HPDE6-E6E7 (cell line): Measurements from ENCODE around the gene ASIC4.

Experiments used
- DNase-seq: peaks from one replicate; pipeline ENCODE4 v3.0.0; 2011; ENCODE audit warnings: missing footprints; ENCODE audit errors: extremely low spot score

Gene ASIC4

DNA sequence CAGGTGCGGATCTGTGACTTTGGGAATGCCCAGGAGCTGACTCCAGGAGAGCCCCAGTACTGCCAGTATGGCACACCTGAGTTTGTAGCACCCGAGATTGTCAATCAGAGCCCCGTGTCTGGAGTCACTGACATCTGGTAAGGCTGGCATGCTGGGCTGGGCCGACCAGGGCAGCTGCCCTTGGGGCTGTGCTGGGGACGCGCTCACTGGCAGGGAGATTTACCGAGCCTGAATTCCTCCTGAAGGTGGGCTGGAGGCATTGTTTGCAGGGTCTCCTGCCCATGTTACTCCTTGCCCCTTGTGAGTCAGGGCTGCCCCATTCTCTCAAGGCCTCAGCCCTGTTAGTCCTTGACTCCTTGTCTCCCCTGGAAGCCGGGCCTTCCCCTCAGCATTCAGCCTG is 34.3 kb upstream of the ASIC4 start:
- DNase-seq = no peak

DNA sequence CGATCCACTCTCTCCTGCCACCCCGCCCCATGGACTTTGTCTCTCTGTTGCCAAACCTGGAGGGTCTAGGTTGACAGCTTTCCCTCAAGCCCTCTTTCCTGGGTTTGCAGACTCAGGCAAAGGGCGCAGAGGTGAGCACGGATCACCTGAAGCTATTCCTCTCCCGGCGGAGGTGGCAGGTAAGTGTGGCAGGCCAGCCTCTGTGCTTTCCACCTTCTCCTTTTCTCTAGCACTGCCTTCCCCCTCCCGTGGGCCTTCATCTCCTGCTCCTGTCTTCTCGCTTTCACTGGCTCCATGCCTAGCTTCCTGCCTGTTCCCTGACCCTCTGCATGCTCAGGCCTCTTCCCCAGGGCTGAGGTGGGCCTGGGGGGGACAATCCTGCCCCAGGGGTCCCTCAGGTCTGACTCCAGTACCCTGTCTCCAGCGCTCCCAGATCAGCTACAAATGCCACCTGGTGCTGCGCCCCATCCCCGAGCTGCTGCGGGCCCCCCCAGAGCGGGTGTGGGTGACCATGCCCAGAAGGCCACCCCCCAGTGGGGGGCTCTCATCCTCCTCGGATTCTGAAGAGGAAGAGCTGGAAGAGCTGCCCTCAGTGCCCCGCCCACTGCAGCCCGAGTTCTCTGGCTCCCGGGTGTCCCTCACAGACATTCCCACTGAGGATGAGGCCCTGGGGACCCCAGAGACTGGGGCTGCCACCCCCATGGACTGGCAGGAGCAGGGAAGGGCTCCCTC is 31.4 kb upstream of the ASIC4 start:
- no peak for DNase-seq

DNA sequence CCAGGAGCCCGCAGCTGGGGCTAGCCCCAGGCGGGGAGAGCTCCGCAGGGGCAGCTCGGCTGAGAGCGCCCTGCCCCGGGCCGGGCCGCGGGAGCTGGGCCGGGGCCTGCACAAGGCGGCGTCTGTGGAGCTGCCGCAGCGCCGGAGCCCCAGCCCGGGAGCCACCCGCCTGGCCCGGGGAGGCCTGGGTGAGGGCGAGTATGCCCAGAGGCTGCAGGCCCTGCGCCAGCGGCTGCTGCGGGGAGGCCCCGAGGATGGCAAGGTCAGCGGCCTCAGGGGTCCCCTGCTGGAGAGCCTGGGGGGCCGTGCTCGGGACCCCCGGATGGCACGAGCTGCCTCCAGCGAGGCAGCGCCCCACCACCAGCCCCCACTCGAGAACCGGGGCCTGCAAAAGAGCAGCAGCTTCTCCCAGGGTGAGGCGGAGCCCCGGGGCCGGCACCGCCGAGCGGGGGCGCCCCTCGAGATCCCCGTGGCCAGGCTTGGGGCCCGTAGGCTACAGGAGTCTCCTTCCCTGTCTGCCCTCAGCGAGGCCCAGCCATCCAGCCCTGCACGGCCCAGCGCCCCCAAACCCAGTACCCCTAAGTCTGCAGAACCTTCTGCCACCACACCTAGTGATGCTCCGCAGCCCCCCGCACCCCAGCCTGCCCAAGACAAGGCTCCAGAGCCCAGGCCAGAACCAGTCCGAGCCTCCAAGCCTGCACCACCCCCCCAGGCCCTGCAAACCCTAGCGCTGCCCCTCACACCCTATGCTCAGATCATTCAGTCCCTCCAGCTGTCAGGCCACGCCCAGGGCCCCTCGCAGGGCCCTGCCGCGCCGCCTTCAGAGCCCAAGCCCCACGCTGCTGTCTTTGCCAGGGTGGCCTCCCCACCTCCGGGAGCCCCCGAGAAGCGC is 30.6 kb upstream of the ASIC4 start:
- DNase-seq = no peak

DNA sequence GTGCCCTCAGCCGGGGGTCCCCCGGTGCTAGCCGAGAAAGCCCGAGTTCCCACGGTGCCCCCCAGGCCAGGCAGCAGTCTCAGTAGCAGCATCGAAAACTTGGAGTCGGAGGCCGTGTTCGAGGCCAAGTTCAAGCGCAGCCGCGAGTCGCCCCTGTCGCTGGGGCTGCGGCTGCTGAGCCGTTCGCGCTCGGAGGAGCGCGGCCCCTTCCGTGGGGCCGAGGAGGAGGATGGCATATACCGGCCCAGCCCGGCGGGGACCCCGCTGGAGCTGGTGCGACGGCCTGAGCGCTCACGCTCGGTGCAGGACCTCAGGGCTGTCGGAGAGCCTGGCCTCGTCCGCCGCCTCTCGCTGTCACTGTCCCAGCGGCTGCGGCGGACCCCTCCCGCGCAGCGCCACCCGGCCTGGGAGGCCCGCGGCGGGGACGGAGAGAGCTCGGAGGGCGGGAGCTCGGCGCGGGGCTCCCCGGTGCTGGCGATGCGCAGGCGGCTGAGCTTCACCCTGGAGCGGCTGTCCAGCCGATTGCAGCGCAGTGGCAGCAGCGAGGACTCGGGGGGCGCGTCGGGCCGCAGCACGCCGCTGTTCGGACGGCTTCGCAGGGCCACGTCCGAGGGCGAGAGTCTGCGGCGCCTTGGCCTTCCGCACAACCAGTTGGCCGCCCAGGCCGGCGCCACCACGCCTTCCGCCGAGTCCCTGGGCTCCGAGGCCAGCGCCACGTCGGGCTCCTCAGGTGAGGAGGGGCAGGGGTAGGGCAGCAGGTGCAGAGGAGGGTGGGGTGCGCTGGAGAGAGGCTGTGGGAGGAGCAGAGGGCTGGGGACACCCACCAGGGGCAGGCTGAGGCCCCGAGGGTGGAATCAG is 29.7 kb upstream of the ASIC4 start:
- no peak for DNase-seq

DNA sequence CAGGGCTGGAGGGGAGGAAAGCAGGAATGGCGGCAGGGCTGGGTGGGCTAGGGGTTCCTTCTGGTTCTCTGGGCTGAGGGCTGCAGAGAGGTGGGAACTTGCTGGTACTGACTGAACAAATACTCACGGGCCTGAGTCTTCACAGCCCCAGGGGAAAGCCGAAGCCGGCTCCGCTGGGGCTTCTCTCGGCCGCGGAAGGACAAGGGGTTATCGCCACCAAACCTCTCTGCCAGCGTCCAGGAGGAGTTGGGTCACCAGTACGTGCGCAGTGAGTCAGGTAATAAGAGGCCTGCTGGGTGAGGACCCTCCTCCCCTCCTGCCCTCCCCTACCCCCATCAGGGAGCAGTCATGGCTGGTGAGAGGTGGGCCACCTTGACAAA is 29.1 kb upstream of the ASIC4 start:
- DNase-seq = no peak

DNA sequence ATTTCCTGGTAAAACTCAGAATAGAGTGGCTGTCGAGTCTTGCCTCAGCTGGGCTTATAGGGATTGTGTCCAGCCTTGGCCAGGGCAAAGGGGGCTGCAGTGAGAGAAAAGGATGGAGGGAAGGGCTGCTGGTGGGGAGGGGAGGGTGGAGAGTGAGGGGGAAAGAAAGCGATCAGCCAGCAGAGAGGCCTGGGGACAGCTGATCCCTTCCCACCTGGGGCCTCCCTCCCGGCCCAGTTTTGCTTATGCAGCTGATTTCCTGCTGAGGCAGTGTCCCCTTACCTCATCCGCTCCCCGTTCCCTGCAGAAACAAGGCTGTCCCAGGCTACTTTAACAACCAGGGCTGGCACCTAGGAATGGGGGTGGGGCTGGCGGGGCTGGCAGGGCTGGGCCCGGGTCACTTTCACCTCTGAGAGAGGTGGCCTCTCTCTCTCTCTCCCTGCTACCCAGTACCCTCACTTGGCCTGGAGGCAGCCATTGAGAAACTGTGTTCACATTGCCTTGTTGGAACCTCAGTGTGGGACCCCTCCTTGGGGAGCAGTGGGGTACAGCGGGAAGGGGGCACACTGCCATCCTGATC is 27.8 kb upstream of the ASIC4 start:
- DNase-seq = no peak

DNA sequence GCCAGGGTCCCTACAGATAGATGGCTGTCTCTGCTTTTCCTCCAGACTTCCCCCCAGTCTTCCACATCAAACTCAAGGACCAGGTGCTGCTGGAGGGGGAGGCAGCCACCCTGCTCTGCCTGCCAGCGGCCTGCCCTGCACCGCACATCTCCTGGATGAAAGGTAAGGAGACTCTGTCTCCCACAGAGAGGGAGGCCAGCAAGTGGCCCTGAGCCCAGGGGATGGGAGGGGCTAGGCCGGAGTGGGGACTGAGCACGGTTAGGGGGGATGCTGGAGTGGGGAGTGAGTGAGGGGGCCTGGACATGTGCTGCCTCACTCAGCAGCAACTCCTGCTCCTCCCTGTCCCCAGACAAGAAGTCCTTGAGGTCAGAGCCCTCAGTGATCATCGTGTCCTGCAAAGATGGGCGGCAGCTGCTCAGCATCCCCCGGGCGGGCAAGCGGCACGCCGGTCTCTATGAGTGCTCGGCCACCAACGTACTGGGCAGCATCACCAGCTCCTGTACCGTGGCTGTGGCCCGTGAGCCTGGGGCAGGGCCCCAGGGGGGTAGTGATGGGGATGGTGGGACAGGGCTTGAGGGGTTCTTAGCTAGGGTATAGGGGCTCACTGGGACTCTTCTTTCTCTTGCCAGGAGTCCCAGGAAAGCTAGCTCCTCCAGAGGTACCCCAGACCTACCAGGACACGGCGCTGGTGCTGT is 26.0 kb upstream of the ASIC4 start:
- DNase-seq = no peak

DNA sequence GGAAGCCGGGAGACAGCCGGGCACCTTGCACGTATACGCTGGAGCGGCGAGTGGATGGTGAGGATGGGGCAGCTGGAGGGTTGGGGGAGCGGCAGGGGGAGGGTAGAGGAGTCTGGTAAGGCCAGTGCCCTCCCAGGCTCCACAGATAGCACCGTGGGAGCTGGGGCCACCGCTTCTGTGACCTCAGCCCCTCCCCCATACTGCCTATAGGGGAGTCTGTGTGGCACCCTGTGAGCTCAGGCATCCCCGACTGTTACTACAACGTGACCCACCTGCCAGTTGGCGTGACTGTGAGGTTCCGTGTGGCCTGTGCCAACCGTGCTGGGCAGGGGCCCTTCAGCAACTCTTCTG is 25.5 kb upstream of the ASIC4 start:
- DNase-seq = no peak

DNA sequence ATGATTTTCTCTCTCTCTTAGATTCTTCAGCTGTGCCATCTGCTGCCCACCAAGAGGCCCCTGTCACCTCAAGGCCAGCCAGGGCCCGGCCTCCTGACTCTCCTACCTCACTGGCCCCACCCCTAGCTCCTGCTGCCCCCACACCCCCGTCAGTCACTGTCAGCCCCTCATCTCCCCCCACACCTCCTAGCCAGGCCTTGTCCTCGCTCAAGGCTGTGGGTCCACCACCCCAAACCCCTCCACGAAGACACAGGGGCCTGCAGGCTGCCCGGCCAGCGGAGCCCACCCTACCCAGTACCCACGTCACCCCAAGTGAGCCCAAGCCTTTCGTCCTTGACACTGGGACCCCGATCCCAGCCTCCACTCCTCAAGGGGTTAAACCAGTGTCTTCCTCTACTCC is 25.0 kb upstream of the ASIC4 start:
- no peak for DNase-seq

DNA sequence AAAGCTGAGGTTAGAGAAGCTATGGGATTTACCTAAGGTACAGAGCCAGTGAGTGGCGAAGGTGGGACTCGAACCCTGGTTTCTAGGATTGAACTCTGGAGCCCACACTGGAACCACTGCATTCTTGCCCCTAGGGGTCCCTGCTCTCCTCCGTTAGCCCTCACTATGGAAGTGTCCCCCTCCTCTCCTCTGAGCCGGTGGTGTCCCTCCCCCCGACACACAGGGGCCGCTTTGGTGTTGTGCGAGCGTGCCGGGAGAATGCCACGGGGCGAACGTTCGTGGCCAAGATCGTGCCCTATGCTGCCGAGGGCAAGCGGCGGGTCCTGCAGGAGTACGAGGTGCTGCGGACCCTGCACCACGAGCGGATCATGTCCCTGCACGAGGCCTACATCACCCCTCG is 24.1 kb upstream of the ASIC4 start:
- DNase-seq = no peak

DNA sequence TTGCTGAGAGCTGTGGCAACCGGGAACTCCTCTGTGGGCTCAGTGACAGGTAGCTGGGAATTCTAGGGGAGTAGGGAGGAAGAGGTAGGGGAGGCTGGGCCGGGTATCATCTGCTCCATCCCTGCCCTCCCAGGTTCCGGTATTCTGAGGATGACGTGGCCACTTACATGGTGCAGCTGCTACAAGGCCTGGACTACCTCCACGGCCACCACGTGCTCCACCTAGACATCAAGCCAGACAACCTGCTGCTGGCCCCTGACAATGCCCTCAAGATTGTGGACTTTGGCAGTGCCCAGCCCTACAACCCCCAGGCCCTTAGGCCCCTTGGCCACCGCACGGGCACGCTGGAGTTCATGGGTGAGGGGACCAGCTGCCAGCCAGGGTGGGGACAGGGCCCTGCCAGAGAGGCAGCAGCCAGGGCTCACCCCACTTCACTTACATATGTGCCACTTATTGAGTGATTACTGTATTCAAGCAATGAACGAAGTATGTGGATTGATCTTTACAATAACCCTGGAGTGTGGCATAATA is 23.6 kb upstream of the ASIC4 start:
- no peak for DNase-seq

DNA sequence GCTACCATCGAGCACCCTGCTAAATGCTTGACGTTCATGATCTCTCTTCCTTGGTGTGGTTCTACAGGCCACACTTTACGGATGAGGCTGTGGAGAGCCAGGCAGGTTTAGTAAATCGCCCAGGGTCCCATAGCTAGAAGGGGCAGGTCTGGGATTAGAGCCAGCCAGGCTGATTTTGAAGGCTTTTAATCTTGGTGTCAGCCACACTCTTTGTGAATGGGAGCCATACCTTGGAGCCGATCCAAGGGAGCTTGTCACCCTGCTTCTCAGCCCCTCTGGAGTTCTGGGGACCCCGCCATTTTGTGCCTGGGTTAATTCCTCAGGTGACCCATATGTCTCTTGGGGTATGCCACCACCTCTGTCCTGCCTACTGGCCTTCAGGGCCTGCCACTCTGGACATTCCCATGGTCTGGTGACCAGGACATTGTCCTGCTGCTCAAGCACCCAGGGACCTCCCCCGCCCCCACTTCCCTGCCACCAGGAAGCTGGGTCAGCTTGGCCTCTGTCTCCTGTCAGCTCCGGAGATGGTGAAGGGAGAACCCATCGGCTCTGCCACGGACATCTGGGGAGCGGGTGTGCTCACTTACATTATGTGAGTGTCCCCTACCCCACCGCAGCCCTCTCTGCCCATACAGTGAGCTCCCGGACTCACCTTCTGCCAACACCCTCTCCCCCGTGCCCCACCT is 22.9 kb upstream of the ASIC4 start:
- no peak for DNase-seq

DNA sequence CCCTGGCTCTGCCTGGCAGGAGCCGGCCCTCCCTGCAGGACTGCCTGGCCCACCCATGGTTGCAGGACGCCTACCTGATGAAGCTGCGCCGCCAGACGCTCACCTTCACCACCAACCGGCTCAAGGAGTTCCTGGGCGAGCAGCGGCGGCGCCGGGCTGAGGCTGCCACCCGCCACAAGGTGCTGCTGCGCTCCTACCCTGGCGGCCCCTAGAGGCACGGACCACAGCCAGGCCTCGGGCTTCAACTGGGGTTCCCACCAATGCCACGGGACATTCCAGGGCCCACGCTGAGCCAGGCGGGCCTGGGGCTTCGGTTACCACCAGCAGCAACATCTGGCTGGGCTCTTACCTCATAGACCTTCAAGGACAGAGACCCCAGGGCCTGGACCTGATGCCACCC is 21.7 kb upstream of the ASIC4 start:
- DNase-seq = no peak

DNA sequence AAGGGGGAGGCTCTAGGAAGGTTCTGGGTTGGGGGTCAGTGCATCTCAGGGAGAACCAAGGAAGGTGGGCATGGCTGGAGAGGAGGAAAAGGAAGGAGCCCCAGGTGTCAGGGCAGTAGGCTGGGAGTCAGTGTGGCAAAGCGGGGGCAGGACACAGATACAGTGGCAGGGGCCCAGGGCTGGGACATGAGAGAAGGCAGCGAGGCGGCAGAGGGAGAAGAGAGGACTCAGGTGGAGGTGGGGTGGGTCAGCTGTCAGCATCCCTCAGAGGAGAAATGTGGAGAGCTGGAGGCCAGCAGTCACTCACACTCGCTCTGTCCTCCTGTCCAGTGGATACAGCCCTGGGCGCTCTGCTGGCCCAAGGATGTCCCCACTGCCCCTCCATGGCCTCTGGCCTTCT is 21.2 kb upstream of the ASIC4 start:
- no peak for DNase-seq

DNA sequence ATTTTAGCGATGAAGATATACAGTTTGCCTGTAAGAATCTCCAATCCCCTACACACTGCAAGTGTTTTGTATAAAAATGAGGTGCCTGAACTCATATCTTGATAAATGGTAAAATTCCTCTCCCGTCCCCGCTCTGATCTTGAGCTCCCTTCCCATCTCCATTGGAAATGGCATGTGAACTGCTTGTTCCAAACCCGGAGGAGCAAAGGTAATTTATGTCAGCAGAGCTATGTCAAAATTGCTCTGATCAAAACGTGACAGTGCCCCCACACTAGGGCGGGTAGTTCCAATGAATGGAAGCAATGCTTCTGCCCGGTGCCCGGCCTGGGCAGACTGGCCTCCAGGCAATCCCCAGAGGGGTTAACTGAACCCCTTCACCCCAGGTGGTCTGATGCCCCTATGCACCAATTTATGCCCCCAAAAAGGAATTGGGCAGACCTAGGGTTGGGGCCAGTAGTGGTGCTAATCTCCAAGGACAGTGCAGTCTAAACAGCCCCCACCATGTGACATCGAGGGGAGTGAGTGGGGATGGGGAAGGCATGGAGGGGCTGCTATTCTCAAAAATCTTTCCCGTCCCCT is 19.2 kb upstream of the ASIC4 start:
- no peak for DNase-seq

DNA sequence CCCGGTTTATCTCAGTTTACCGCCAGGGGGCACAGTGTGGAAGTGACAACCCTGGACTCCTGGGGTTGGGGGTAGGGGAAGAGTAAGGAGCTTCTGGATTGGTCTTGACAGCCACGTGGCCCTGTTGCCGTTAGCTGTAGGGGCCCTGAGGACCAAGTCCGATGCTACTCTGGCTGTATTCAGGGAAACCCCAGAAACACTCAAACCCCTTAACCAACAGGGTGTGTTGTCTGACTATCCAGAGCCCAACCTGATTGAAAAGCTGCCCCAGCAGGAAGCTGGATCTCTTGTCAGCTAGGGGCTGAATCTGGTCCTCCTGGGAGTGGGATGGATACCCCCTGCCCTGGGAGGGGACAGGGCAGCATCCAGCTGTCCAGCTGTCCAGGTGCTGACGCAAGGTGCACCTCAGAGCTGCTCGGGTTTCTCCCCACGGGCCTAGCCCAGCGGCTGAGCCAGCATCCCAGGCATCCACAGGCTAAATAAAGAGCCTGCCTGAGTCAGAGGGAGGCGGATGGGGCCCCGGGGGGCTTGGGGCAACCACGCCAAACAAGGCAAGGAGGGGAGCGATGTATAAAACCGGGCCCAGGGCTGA is 18.7 kb upstream of the ASIC4 start:
- peak; percentile 70 for DNase-seq

DNA sequence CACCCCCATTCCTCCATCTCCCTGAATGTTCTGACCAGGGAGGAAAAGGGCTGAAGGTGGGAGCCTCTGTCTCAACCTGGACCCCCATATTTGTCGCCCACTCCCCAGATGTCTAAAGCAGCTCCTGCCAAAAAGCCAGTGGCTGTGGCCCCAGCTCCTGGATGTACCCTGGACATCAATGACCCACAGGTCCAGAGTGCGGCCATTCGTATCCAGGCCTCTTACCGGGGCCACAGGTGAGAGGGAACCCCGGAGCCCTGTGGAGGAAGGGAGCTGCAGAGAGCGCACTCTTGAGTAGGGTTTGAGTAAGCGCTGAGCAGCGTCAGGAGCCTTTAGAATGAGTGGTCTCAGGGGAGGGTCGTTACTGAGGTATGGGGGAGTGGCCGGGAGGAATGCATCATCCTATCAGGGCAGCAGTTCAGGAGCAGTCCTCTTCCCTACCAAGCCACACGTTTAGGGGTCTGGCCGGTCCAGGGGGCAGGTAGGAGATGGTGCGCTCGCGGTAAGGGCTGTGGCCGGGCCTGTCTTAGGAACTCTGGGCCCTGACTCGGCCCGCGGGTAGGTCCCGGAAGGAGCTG is 17.9 kb upstream of the ASIC4 start:
- no peak for DNase-seq

DNA sequence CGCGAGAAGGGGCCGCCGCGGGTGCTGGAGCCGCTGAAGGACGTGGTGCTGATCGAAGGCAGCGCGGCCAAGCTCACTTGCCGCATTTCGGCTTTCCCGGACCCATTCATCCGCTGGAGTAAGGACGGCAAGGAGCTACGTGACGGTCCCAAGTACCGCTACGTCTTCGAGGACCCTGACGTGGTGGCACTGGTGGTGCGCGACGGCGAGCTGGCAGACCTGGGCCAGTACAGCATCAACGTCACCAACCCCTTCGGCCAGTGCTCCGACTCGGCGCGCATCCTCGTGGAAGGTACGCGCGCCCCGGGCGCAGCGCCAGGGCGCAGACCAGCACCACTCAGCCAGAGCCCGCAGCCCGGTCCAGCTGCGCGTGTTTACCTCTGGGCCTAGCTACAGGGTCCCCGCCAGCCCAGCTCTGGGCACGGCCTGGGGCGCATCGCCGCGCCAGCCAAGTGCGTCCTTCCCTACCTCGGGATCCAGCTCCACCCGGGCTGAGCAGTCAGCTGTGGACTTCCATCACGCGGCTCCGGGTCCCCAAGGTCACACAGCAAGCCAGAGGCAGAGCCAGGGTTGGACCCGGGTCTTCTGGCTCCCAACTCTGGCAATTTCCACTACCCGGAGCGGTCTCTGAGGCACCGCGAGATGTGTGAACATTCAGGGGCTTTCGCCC is 17.3 kb upstream of the ASIC4 start:
- DNase-seq = no peak
